Amniotic epithelial cell (primary cell): ENCODE results near the gene SERINC5.

ENCODE experiments used
- DNase-seq: peaks from one replicate; pipeline ENCODE4 v3.0.0-alpha.2; 2010; ENCODE audit warnings: low read depth

SERINC5 gene

DNA sequence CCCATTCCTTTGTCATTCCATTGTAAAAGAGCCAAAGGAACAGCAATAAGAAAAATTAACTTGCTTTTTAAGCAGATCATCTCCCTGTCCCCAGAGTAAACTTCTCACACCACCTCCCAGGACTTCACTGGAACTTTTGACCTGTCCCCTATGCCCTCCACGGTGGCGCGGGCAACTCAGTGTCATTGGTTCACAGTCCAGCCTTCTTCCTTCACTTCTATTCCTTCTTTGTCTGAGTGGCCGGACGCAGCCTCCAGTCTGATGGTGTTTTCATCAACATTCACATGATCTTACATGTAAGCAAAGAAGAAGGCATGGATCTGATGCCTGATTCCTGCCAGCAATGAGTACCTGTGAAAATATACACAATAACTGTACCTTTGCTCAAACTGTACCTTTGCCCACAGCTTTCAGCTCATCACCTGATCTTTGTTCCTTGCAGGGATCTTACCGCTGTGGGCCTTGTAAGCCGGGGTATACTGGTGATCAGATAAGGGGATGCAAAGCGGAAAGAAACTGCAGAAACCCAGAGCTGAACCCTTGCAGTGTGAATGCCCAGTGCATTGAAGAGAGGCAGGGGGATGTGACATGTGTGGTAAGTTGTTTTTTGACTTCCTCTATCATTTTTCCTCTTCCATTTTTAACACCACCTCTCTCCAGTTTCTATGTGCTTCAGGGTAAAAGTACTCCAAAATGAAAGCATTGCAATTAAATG lies 188.2 kb downstream of the SERINC5 start:
- no peak for DNase-seq

- no peak for DNase-seq
These were observed 188.8 kb downstream of the SERINC5 start for GRCh38 chr5:80067016-80067415.

DNA sequence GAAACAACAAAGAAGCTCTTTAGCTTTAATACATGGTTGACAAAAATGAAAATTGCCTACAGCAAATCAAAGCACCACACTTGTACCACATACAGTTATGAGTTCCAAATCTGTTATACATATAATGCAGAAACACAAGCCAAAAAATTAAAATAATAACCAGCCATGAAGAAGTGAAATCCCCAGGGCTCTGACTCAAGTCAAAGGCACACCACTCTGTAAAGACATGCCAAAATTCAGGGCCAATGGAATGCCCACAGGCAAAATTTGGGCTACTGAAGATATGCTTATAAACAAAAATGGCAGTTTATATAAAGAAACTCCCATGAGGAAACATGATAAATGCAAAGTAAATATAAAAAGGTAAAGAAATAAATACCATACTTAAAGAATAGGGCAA lies 191.7 kb downstream of the SERINC5 start:
- DNase-seq = no peak
